ENCODE measurements around the gene BEGAIN.

Gene BEGAIN

GRCh38 chr14:100608586-100609330 is 21.5 kb upstream of the BEGAIN start:
- DNase-seq (ENCODE audit: low spot score) = no peak
- Mint-ChIP-seq H3K9me3 (no peaks in the 10 kb centered on the region), H3K27ac (no peak overlapping the region), H3K27me3 (ENCODE audit: low read depth) (no peaks in the 10 kb centered on the region), H3K4me3 (no peak overlapping the region), H3K36me3 (ENCODE audit: low read depth) (no peaks in the 10 kb centered on the region), H3K4me1 (ENCODE audit: low read depth) (no peaks in the 10 kb centered on the region)

- Mint-ChIP-seq H3K27me3 (ENCODE audit: low read depth) (no peaks in the 10 kb centered on the region), H3K27ac (no peak overlapping the region), H3K4me1 (ENCODE audit: low read depth) (no peaks in the 10 kb centered on the region), H3K4me3 (no peak overlapping the region), H3K9me3 (no peaks in the 10 kb centered on the region), H3K36me3 (ENCODE audit: low read depth) (no peaks in the 10 kb centered on the region)
- no peak for DNase-seq (ENCODE audit: low spot score)
Observed at GRCh38 chr14:100608064-100608463, 20.8 kb upstream of the BEGAIN start.

- H3K36me3 Mint-ChIP-seq (ENCODE audit: low read depth) = no peaks in the 10 kb centered on the region
- no peak overlapping the region for H3K27ac Mint-ChIP-seq
- DNase-seq (ENCODE audit: low spot score) = no peak
- H3K9me3 Mint-ChIP-seq = peaks cover 1% of the 10 kb centered on the region
- H3K4me3 Mint-ChIP-seq = no peak overlapping the region
- no peaks in the 10 kb centered on the region for H3K27me3 Mint-ChIP-seq (ENCODE audit: low read depth)
- no peaks in the 10 kb centered on the region for H3K4me1 Mint-ChIP-seq (ENCODE audit: low read depth)
Observed at GRCh38 chr14:100607611-100607956, 20.4 kb upstream of the BEGAIN start.

GRCh38 chr14:100606687-100607610 is 19.7 kb upstream of the BEGAIN start:
- no peaks in the 10 kb centered on the region for H3K4me1 Mint-ChIP-seq (ENCODE audit: low read depth)
- H3K27me3 Mint-ChIP-seq (ENCODE audit: low read depth) = peaks cover 2% of the 10 kb centered on the region
- DNase-seq (ENCODE audit: low spot score) = no peak
- no peak overlapping the region for H3K4me3 Mint-ChIP-seq
- H3K27ac Mint-ChIP-seq = no peak overlapping the region
- H3K9me3 Mint-ChIP-seq = peaks cover 8% of the 10 kb centered on the region
- peaks cover 1% of the 10 kb centered on the region for H3K36me3 Mint-ChIP-seq (ENCODE audit: low read depth)

GRCh38 chr14:100605706-100606686 is 18.8 kb upstream of the BEGAIN start:
- Mint-ChIP-seq H3K36me3 (ENCODE audit: low read depth) (peaks cover 7% of the 10 kb centered on the region), H3K27ac (no peak overlapping the region), H3K4me1 (ENCODE audit: low read depth) (no peaks in the 10 kb centered on the region), H3K9me3 (peaks cover 17% of the 10 kb centered on the region), H3K4me3 (no peak overlapping the region), H3K27me3 (ENCODE audit: low read depth) (peaks cover 8% of the 10 kb centered on the region)
- DNase-seq (ENCODE audit: low spot score) = no peak

GRCh38 chr14:100605230-100605629 is 18.0 kb upstream of the BEGAIN start:
- Mint-ChIP-seq H3K36me3 (ENCODE audit: low read depth) (peaks cover 8% of the 10 kb centered on the region), H3K4me1 (ENCODE audit: low read depth) (no peaks in the 10 kb centered on the region), H3K27me3 (ENCODE audit: low read depth) (peaks cover 13% of the 10 kb centered on the region), H3K27ac (no peak overlapping the region), H3K9me3 (peaks cover 21% of the 10 kb centered on the region), H3K4me3 (no peak overlapping the region)
- DNase-seq (ENCODE audit: low spot score) = no peak

- H3K27ac Mint-ChIP-seq = no peak overlapping the region
- peaks cover 8% of the 10 kb centered on the region for H3K36me3 Mint-ChIP-seq (ENCODE audit: low read depth)
- peaks cover 18% of the 10 kb centered on the region for H3K27me3 Mint-ChIP-seq (ENCODE audit: low read depth)
- H3K4me3 Mint-ChIP-seq = no peak overlapping the region
- H3K4me1 Mint-ChIP-seq (ENCODE audit: low read depth) = no peaks in the 10 kb centered on the region
- no peak for DNase-seq (ENCODE audit: low spot score)
- H3K9me3 Mint-ChIP-seq = peaks cover 21% of the 10 kb centered on the region
Observed at GRCh38 chr14:100604709-100605108, 17.5 kb upstream of the BEGAIN start.

- no peak for DNase-seq (ENCODE audit: low spot score)
- Mint-ChIP-seq H3K4me1 (ENCODE audit: low read depth) (no peaks in the 10 kb centered on the region), H3K27ac (no peak overlapping the region), H3K9me3 (peaks cover 21% of the 10 kb centered on the region), H3K27me3 (ENCODE audit: low read depth) (peaks cover 24% of the 10 kb centered on the region), H3K36me3 (ENCODE audit: low read depth) (peaks cover 8% of the 10 kb centered on the region), H3K4me3 (no peak overlapping the region)
Observed at GRCh38 chr14:100604121-100604501, 16.9 kb upstream of the BEGAIN start.

GRCh38 chr14:100603341-100604120 is 16.3 kb upstream of the BEGAIN start:
- H3K36me3 Mint-ChIP-seq (ENCODE audit: low read depth) = peaks cover 8% of the 10 kb centered on the region
- no peak overlapping the region for H3K27ac Mint-ChIP-seq
- peaks cover 21% of the 10 kb centered on the region for H3K9me3 Mint-ChIP-seq
- H3K4me1 Mint-ChIP-seq (ENCODE audit: low read depth) = no peaks in the 10 kb centered on the region
- no peak for DNase-seq (ENCODE audit: low spot score)
- peaks cover 30% of the 10 kb centered on the region for H3K27me3 Mint-ChIP-seq (ENCODE audit: low read depth)
- no peak overlapping the region for H3K4me3 Mint-ChIP-seq

GRCh38 chr14:100602621-100603230 is 15.5 kb upstream of the BEGAIN start:
- Mint-ChIP-seq H3K27me3 (ENCODE audit: low read depth) (peaks cover 32% of the 10 kb centered on the region), H3K4me3 (no peak overlapping the region), H3K4me1 (ENCODE audit: low read depth) (no peaks in the 10 kb centered on the region), H3K27ac (no peak overlapping the region), H3K36me3 (ENCODE audit: low read depth) (peaks cover 8% of the 10 kb centered on the region), H3K9me3 (peaks cover 21% of the 10 kb centered on the region)
- no peak for DNase-seq (ENCODE audit: low spot score)

- Mint-ChIP-seq H3K27me3 (ENCODE audit: low read depth) (peaks cover 38% of the 10 kb centered on the region), H3K4me3 (no peak overlapping the region), H3K9me3 (peaks cover 21% of the 10 kb centered on the region), H3K36me3 (ENCODE audit: low read depth) (peaks cover 8% of the 10 kb centered on the region), H3K27ac (no peak overlapping the region), H3K4me1 (ENCODE audit: low read depth) (no peaks in the 10 kb centered on the region)
- no peak for DNase-seq (ENCODE audit: low spot score)
Observed at GRCh38 chr14:100601914-100602313, 14.7 kb upstream of the BEGAIN start.

GRCh38 chr14:100601064-100601463 is 13.8 kb upstream of the BEGAIN start:
- no peak overlapping the region for H3K27ac Mint-ChIP-seq
- H3K4me1 Mint-ChIP-seq (ENCODE audit: low read depth) = no peaks in the 10 kb centered on the region
- peaks cover 38% of the 10 kb centered on the region for H3K27me3 Mint-ChIP-seq (ENCODE audit: low read depth)
- no peak overlapping the region for H3K4me3 Mint-ChIP-seq
- DNase-seq (ENCODE audit: low spot score) = no peak
- peaks cover 8% of the 10 kb centered on the region for H3K36me3 Mint-ChIP-seq (ENCODE audit: low read depth)
- peaks cover 21% of the 10 kb centered on the region for H3K9me3 Mint-ChIP-seq

- no peak for DNase-seq (ENCODE audit: low spot score)
- peaks cover 21% of the 10 kb centered on the region for H3K9me3 Mint-ChIP-seq
- H3K4me3 Mint-ChIP-seq = no peak overlapping the region
- peaks cover 42% of the 10 kb centered on the region for H3K27me3 Mint-ChIP-seq (ENCODE audit: low read depth)
- H3K4me1 Mint-ChIP-seq (ENCODE audit: low read depth) = no peaks in the 10 kb centered on the region
- peaks cover 8% of the 10 kb centered on the region for H3K36me3 Mint-ChIP-seq (ENCODE audit: low read depth)
- H3K27ac Mint-ChIP-seq = no peak overlapping the region
Observed at GRCh38 chr14:100599981-100600380, 12.8 kb upstream of the BEGAIN start.

Measured in T-helper 2 cell treated with Interferon-gamma antibody and Interleukin-4, amounts not matched to agents 5 μg/mL and 100 μg/mL, for 36 hours (primary cell).